Stomach (tissue), 4 donors: ENCODE data around the gene GRIK2.

ENCODE experiments used
- POLR2A ChIP-seq, 4 donors: fragments of 450-650 bp; IDR thresholded peaks; one replicate each; pipeline ENCODE4 v1.6.1; 2016; ENCODE audit warnings: antibody characterized with exemption in 4 of 4, control low read depth in 2 of 4, mild to moderate bottlenecking in 1 of 4, moderate library complexity in 1 of 4
- POLR2AphosphoS5 ChIP-seq, 3 donors: sonication (generic); formaldehyde crosslinking; IDR thresholded peaks; one replicate each; pipeline ENCODE4 v1.6.1; 2016; ENCODE audit warnings: antibody characterized with exemption in 3 of 3
- TF ChIP-seq, protein P1 (sequence below), 7 experiments: fragments of 450-650 bp in 4 of 7; fragments of 200-600 bp in 3 of 7; sonication (generic) in 3 of 7; IDR thresholded peaks; one replicate each; pipeline ENCODE4 v1.5.1; 2016 to 2019; ENCODE audit warnings: antibody characterized with exemption in 7 of 7, control low read depth in 2 of 7, mild to moderate bottlenecking in 1 of 7

DNA sequence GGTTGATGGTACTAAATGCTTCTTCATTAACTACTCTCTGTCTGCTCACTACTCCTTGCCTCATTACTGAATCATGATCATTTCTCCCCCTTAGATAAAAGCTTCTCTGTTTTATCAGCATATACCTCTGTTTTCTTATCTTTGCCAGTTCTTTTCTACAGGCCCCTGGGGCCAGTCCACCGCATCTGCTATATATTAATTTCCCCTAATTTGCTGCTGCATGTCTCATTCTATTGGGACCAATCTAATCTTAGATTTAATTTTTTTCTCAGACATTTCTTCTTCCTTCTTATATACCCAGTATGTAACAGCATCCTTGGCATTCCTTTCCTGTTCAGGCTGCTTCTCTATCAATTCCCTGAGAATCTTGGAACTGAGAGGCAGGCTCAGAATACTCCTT is 51.2 kb downstream of the GRIK2 start:
- TF ChIP-seq, protein P1, sequence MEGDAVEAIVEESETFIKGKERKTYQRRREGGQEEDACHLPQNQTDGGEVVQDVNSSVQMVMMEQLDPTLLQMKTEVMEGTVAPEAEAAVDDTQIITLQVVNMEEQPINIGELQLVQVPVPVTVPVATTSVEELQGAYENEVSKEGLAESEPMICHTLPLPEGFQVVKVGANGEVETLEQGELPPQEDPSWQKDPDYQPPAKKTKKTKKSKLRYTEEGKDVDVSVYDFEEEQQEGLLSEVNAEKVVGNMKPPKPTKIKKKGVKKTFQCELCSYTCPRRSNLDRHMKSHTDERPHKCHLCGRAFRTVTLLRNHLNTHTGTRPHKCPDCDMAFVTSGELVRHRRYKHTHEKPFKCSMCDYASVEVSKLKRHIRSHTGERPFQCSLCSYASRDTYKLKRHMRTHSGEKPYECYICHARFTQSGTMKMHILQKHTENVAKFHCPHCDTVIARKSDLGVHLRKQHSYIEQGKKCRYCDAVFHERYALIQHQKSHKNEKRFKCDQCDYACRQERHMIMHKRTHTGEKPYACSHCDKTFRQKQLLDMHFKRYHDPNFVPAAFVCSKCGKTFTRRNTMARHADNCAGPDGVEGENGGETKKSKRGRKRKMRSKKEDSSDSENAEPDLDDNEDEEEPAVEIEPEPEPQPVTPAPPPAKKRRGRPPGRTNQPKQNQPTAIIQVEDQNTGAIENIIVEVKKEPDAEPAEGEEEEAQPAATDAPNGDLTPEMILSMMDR (IDR thresholded peaks at IDR 0.05): no peak
- TF ChIP-seq POLR2AphosphoS5 (IDR thresholded peaks at IDR 0.05) (no peak), POLR2A (IDR thresholded peaks at IDR 0.05) (no peak)
